Measurements from ENCODE around the gene CACNA1G. TPM values are rescaled to one million over a fixed set of nuclear protein-coding genes. Genes with fewer than 3 reads are reported as not detected.
A peak's percentile ranks its signal among the peaks of the same experiment; 100 is the strongest.

Gene CACNA1G
- total and polyA plus RNA-seq, 2 donors: 0.15 to 6.6 TPM

DNA sequence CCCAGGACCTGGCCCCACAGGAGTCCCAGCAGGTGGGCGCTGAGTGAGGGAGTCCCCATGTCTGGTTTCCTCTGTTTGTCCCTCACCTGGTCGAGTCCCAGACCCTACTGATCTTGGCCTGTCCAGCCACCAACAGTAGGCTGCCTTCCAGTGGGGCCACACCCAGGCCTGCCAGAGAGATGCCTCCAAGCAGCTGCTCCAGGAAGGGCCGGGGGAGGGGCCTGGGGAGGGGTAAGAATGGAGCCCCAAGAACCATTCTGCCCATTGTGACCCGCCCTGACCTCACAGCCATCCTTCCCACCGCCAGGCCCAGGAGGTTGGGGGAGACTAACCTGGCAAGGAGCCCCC is 12.8 kb upstream of the CACNA1G start:
- Histone ChIP-seq H3K4me1 (ENCODE audit: insufficient read depth) (no peaks in the 10 kb centered on the region), H3K4me3 (ENCODE audit: low read depth, low read length) (no peak overlapping the region), H3K27ac (ENCODE audit: low read depth) (no peak overlapping the region), H3K36me3 (ENCODE audit: insufficient read depth) (no peaks in the 10 kb centered on the region)
- WGBS: 72% methylated on average over 5 of the region's 5 CpGs
- DNase-seq (ENCODE audit: extremely low spot score): no peak

DNA sequence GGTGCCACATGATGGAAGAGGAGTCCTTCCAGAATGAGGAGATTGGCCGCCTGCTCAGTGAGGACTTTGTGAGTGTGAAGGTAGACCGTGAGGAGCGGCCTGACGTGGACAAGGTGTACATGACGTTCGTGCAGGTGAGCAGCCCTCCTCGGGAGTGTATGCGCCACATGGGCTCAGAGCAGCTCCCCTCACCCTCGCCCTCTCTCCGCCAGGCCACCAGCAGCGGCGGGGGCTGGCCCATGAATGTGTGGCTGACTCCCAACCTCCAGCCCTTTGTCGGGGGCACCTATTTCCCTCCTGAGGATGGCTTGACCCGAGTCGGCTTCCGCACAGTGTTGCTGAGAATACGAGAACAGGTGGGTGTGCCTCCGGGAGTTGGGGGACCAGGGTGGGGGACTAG is 11.7 kb upstream of the CACNA1G start:
- no peak overlapping the region for H3K27ac ChIP-seq (ENCODE audit: low read depth)
- H3K4me3 ChIP-seq (ENCODE audit: low read depth, low read length): no peak overlapping the region
- no peaks in the 10 kb centered on the region for H3K36me3 ChIP-seq (ENCODE audit: insufficient read depth)
- H3K4me1 ChIP-seq (ENCODE audit: insufficient read depth): no peaks in the 10 kb centered on the region
- DNase-seq (ENCODE audit: extremely low spot score): no peak
- WGBS: 87% methylated on average over 18 of the region's 18 CpGs

DNA sequence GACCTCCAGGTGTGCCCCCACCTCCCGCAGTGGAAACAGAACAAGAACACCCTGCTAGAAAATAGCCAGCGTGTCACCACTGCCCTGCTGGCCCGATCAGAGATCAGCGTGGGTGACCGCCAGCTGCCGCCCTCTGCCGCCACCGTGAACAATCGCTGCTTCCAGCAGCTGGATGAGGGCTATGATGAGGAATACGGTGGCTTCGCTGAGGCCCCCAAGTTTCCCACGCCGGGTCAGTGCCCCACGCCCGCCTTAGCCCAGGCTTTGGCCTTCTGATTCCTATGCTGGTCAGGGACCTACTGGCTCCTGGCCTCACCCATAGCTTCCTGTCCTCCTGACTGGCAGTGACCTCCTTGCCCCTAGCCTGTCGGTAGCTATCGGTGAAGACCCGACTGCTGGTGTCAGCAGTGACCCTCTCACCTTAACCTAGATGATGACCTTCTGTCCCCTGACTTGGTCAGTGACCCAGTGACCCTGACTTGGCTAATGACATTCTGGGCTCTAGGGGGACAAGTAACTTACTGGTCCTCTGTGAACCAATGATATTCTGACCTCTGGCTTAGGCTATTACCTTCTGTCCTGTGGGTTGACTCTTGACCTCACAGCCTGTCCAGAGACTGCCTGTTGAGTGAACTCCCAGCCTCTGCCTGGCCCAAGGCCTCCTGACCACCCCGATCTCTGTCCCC is 11.1 kb upstream of the CACNA1G start:
- DNase-seq (ENCODE audit: extremely low spot score): no peak
- Histone ChIP-seq H3K4me3 (ENCODE audit: low read depth, low read length) (no peak overlapping the region), H3K27ac (ENCODE audit: low read depth) (no peak overlapping the region), H3K36me3 (ENCODE audit: insufficient read depth) (no peaks in the 10 kb centered on the region), H3K4me1 (ENCODE audit: insufficient read depth) (no peaks in the 10 kb centered on the region)
- 90% methylated on average over 19 of the region's 19 CpGs for WGBS

- 94% methylated on average over 11 of the region's 11 CpGs for WGBS
- H3K36me3 ChIP-seq (ENCODE audit: insufficient read depth): no peaks in the 10 kb centered on the region
- DNase-seq (ENCODE audit: extremely low spot score): no peak
- H3K4me1 ChIP-seq (ENCODE audit: insufficient read depth): no peaks in the 10 kb centered on the region
- no peak overlapping the region for H3K27ac ChIP-seq (ENCODE audit: low read depth)
- H3K4me3 ChIP-seq (ENCODE audit: low read depth, low read length): no peak overlapping the region
These were observed 10.5 kb upstream of the CACNA1G start for GRCh38 chr17:50549969-50550368.

DNA sequence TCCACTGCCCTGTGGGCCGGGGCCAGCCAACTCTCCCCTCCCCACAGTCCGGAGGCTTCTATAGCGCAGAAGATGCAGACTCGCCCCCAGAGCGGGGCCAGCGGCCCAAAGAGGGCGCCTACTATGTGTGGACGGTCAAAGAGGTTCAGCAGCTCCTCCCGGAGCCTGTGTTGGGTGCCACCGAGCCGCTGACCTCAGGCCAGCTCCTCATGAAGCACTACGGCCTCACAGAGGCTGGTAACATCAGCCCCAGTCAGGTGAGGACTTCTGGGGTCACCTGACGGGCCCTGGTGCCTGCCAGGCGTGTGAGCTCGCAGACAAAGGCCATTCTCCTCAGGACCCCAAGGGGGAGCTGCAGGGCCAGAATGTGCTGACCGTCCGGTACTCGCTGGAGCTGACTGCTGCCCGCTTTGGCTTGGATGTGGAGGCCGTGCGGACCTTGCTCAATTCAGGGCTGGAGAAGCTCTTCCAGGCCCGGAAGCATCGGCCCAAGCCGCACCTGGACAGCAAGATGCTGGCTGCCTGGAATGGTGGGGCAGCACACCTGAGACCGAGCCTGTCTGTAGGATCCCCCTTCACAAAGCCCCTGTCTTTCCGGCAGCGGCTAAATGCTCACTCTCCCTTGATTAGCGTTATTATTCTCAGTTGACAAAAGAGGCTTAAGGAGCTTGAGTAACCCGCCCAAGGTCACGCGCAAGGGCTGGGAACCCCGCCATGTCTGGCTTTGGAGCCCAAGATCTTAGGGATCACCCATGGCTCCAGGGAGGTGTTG is 9.7 kb upstream of the CACNA1G start:
- DNase-seq (ENCODE audit: extremely low spot score): no peak
- Histone ChIP-seq H3K4me3 (ENCODE audit: low read depth, low read length) (no peak overlapping the region), H3K27ac (ENCODE audit: low read depth) (no peak overlapping the region), H3K36me3 (ENCODE audit: insufficient read depth) (no peaks in the 10 kb centered on the region), H3K4me1 (ENCODE audit: insufficient read depth) (no peaks in the 10 kb centered on the region)
- 49% methylated on average over 32 of the region's 32 CpGs for WGBS

GRCh38 chr17:50551433-50551815 is 9.1 kb upstream of the CACNA1G start:
- no peaks in the 10 kb centered on the region for H3K4me1 ChIP-seq (ENCODE audit: insufficient read depth)
- 95% methylated on average over 8 of the region's 8 CpGs for WGBS
- H3K36me3 ChIP-seq (ENCODE audit: insufficient read depth): no peaks in the 10 kb centered on the region
- H3K27ac ChIP-seq (ENCODE audit: low read depth): no peak overlapping the region
- no peak overlapping the region for H3K4me3 ChIP-seq (ENCODE audit: low read depth, low read length)
- no peak for DNase-seq (ENCODE audit: extremely low spot score)

DNA sequence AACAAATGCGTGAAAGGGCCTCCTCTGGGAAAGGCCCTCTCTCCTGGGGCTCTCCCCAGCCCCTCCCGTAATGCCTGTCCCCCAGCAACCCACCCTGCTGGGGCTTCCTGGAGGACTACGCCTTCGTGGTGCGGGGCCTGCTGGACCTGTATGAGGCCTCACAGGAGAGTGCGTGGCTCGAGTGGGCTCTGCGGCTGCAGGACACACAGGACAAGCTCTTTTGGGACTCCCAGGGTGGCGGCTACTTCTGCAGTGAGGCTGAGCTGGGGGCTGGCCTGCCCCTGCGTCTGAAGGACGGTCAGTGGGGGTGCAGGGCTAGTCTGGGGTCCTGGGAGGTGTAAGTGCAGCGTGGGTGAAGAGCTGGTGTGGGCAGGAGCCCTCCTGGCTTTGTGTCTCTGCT is 8.6 kb upstream of the CACNA1G start:
- H3K36me3 ChIP-seq (ENCODE audit: insufficient read depth): no peaks in the 10 kb centered on the region
- WGBS: 94% methylated on average over 12 of the region's 12 CpGs
- H3K4me1 ChIP-seq (ENCODE audit: insufficient read depth): no peaks in the 10 kb centered on the region
- no peak overlapping the region for H3K4me3 ChIP-seq (ENCODE audit: low read depth, low read length)
- no peak overlapping the region for H3K27ac ChIP-seq (ENCODE audit: low read depth)
- no peak for DNase-seq (ENCODE audit: extremely low spot score)

- Histone ChIP-seq H3K4me1 (ENCODE audit: insufficient read depth) (peaks cover 3% of the 10 kb centered on the region), H3K36me3 (ENCODE audit: insufficient read depth) (no peaks in the 10 kb centered on the region), H3K27ac (ENCODE audit: low read depth) (no peak overlapping the region), H3K4me3 (ENCODE audit: low read depth, low read length) (no peak overlapping the region)
- 95% methylated on average over 17 of the region's 17 CpGs for WGBS
- no peak for DNase-seq (ENCODE audit: extremely low spot score)
These were observed 6.3 kb upstream of the CACNA1G start for GRCh38 chr17:50554201-50554600.

GRCh38 chr17:50556803-50557202 is 3.7 kb upstream of the CACNA1G start:
- no peak overlapping the region for H3K27ac ChIP-seq (ENCODE audit: low read depth)
- H3K4me3 ChIP-seq (ENCODE audit: low read depth, low read length): no peak overlapping the region
- H3K36me3 ChIP-seq (ENCODE audit: insufficient read depth): no peaks in the 10 kb centered on the region
- 55% methylated on average over 5 of the region's 5 CpGs for WGBS
- H3K4me1 ChIP-seq (ENCODE audit: insufficient read depth): peaks cover 3% of the 10 kb centered on the region
- no peak for DNase-seq (ENCODE audit: extremely low spot score)

DNA sequence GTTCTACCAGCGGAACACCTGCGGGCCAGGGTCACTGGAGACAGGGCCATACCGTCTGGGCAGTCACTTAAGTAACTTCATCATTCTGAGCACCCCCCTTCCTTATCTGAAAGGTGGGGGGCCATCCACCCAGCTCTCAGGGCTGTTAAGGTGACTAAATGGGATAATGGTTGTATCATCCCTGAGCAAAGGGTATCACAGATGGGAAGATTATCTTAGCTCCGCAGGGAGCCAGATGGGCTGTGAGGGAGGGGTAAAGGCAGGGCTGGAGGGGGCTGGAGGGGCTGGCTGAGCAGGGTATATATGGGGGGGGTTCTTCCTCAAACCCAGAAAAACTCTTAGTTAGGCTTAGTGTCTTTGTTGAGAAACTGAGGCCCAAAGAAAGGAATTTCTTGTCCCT is 2.9 kb upstream of the CACNA1G start:
- Histone ChIP-seq H3K36me3 (ENCODE audit: insufficient read depth) (no peaks in the 10 kb centered on the region), H3K4me3 (ENCODE audit: low read depth, low read length) (no peak overlapping the region), H3K27ac (ENCODE audit: low read depth) (no peak overlapping the region), H3K4me1 (ENCODE audit: insufficient read depth) (peaks cover 3% of the 10 kb centered on the region)
- whole genome bisulfite sequencing: 91% methylated on average over 4 of the region's 4 CpGs
- DNase-seq (ENCODE audit: extremely low spot score): no peak

GRCh38 chr17:50558091-50558490 is 2.4 kb upstream of the CACNA1G start:
- DNase-seq (ENCODE audit: extremely low spot score): no peak
- Histone ChIP-seq H3K36me3 (ENCODE audit: insufficient read depth) (no peaks in the 10 kb centered on the region), H3K27ac (ENCODE audit: low read depth) (no peak overlapping the region), H3K4me3 (ENCODE audit: low read depth, low read length) (no peak overlapping the region), H3K4me1 (ENCODE audit: insufficient read depth) (peaks cover 3% of the 10 kb centered on the region)
- WGBS: 77% methylated on average over 4 of the region's 4 CpGs

GRCh38 chr17:50558581-50558940 is 2.0 kb upstream of the CACNA1G start:
- DNase-seq (ENCODE audit: extremely low spot score): no peak

DNA sequence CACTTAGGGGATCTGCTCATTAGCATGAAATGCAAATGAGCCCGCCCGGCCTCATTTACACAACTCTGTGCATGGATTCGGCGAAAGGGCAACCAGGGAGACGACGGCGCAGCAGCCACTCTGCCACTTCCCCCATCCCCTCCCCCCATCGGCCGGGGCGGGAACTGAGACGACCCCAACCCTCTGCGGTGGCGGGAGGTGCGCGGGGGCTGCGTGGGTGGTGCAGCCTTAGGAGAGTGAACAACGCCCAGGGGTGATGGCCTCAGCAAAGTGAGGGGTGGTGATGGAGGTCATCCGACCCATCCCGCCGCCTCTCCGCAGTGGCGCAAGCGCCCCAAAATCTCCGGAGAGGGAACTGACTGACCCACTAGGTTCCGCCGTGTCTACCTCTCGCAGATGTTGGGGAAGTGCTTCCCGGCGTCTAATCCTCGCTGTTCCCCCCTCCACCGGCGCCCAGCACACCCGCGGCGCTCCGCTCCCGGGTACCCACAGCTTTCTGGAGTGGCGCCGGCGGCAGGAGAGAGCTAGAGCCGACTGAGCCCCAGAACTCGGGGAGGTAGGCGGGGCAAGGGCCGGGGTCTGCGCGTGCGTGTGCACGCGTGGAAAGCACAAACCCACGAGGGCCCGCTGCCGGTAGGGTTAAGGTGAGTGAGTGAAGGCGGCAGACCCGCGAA is 1.4 kb upstream of the CACNA1G start:
- 6% methylated on average over 55 of the region's 55 CpGs for WGBS
- H3K27ac ChIP-seq (ENCODE audit: low read depth): no peak overlapping the region
- H3K4me3 ChIP-seq (ENCODE audit: low read depth, low read length): peak overlapping the region; percentile 34
- no peak for DNase-seq (ENCODE audit: extremely low spot score)
- H3K36me3 ChIP-seq (ENCODE audit: insufficient read depth): no peaks in the 10 kb centered on the region
- peaks cover 3% of the 10 kb centered on the region for H3K4me1 ChIP-seq (ENCODE audit: insufficient read depth)

More at GRCh38 chr17:50558581-50558940, 2.0 kb upstream of the CACNA1G start:
- Histone ChIP-seq H3K36me3 (ENCODE audit: insufficient read depth) (no peaks in the 10 kb centered on the region), H3K4me3 (ENCODE audit: low read depth, low read length) (no peak overlapping the region), H3K4me1 (ENCODE audit: insufficient read depth) (peaks cover 3% of the 10 kb centered on the region), H3K27ac (ENCODE audit: low read depth) (no peak overlapping the region)
- whole genome bisulfite sequencing: 43% methylated on average over 18 of the region's 18 CpGs

DNA sequence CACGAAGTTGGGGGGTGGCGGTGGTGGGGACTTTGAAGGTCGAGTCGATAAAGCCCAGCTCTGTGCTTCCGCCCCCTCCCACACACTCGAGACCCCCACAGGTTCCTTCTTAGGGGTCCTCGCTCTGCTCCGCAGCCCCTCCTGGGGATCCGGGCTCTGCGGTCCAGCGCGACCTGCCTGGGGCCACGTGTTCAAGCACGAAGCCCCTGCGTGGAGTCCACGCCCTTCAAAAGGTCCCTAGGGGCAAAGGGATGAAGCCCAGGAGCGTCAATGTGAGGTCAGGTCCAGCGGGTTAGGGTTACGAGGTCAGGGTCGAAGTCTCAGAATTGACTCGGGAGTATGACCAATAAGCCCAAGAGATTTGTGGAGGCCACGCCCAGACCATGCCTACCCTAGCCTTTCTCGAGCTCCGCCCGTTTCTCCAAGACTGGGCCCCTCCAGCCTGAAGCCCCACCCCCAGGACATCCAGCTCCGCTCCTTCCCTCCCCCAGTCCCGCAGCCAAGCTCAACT is 786 bp upstream of the CACNA1G start:
- Histone ChIP-seq H3K27ac (ENCODE audit: low read depth) (no peak overlapping the region), H3K36me3 (ENCODE audit: insufficient read depth) (no peaks in the 10 kb centered on the region), H3K4me3 (ENCODE audit: low read depth, low read length) (peak overlapping the region; percentile 34), H3K4me1 (ENCODE audit: insufficient read depth) (peaks cover 3% of the 10 kb centered on the region)
- 2% methylated on average over 27 of the region's 27 CpGs for WGBS
- no peak for DNase-seq (ENCODE audit: extremely low spot score)

Data from urinary bladder (tissue), 4 donors.